Measurements from ENCODE around the gene AHCYL1. TPM values are rescaled to one million over a fixed set of nuclear protein-coding genes. Genes with fewer than 3 reads are reported as not detected.
A peak's percentile ranks its signal among the peaks of the same experiment; 100 is the strongest.

The AHCYL1 gene
- total and polyA plus RNA-seq, 4 donors, result 24.9 to 40.7 (median 30.3) TPM

GRCh38 chr1:109990302-109990653, 5.7 kb downstream of the AHCYL1 start:
- Histone ChIP-seq H3K9me3 (ENCODE audit: control insufficient read depth in 4 of 4, low read length in 3 of 4) (no peaks in the 10 kb centered on the region), H3K27ac (ENCODE audit: low read depth in 1 of 2, low read length in 2 of 2) (no peak overlapping the region), H3K4me3 (ENCODE audit: low read depth in 1 of 3, low read length in 3 of 3) (no peak overlapping the region), H3K4me1 (ENCODE audit: control insufficient read depth in 4 of 4, insufficient read depth in 4 of 4, low read length in 3 of 4) (peaks cover 2 to 68% (median 55%) of the 10 kb centered on the region in 4 donors), H3K36me3 (ENCODE audit: control insufficient read depth in 4 of 4, insufficient read depth in 3 of 4, low read depth in 1 of 4, low read length in 3 of 4) (no peaks in the 10 kb centered on the region), H3K9ac (ENCODE audit: low read depth in 1 of 2, low read length in 2 of 2) (no peak overlapping the region), H3K27me3 (ENCODE audit: control insufficient read depth in 4 of 4, insufficient read depth in 4 of 4, low read length in 3 of 4) (no peaks in the 10 kb centered on the region)
- no peak for TF ChIP-seq TAF1 (conservative IDR thresholded peaks at IDR 0.05)
- no peak for TF ChIP-seq FOXA2 (IDR thresholded peaks at IDR 0.05)
- TF ChIP-seq, protein P1, sequence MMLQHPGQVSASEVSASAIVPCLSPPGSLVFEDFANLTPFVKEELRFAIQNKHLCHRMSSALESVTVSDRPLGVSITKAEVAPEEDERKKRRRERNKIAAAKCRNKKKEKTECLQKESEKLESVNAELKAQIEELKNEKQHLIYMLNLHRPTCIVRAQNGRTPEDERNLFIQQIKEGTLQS (IDR thresholded peaks at IDR 0.05), result peak; percentile 76
- no peak for TF ChIP-seq YY1 (IDR thresholded peaks at IDR 0.05)
- no peak for DNase-seq (ENCODE audit: low spot score)
- WGBS, result 64% methylated on average over 2 of the region's 2 CpGs

DNA sequence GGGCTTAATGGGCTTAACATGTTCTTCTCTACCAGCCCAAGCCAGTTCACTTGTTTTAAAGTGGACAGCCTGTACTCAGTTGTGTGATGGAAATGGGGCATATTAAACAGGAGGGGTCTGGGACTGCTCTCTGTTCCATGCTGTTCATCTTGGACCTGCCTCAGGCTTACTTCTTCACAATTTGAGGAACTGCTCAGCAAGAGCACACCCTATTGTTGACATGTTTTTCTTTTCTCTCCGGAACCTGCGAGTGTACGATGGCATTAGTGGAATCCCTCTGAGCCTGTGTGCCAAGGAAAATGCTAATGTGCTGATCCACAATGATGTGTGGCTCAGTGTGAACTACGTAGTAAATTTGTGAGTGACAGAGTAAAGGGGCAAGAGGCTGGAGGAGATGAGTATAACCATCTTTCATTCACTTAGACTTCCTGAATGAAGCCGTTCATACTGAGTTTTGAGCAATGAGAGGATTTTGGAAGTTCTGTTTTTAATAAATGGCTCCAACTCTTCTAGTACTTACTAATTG, 6.9 kb downstream of the AHCYL1 start:
- no peaks in the 10 kb centered on the region for H3K27me3 ChIP-seq (ENCODE audit: control insufficient read depth in 4 of 4, insufficient read depth in 4 of 4, low read length in 3 of 4)
- H3K27ac ChIP-seq (ENCODE audit: low read depth in 1 of 2, low read length in 2 of 2), result no peak overlapping the region
- 95% methylated on average over 5 of the region's 5 CpGs for WGBS
- no peak overlapping the region for H3K9ac ChIP-seq (ENCODE audit: low read depth in 1 of 2, low read length in 2 of 2)
- H3K36me3 ChIP-seq (ENCODE audit: control insufficient read depth in 4 of 4, insufficient read depth in 3 of 4, low read depth in 1 of 4, low read length in 3 of 4), result no peaks in the 10 kb centered on the region
- peaks cover 2 to 61% (median 47%) of the 10 kb centered on the region in 4 donors for H3K4me1 ChIP-seq (ENCODE audit: control insufficient read depth in 4 of 4, insufficient read depth in 4 of 4, low read length in 3 of 4)
- no peaks in the 10 kb centered on the region for H3K9me3 ChIP-seq (ENCODE audit: control insufficient read depth in 4 of 4, low read length in 3 of 4)
- TF ChIP-seq, protein P2, sequence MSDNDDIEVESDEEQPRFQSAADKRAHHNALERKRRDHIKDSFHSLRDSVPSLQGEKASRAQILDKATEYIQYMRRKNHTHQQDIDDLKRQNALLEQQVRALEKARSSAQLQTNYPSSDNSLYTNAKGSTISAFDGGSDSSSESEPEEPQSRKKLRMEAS (IDR thresholded peaks at IDR 0.05), result no peak
- TF ChIP-seq CTCF (IDR thresholded peaks at IDR 0.05; ENCODE audit: low read depth, low read length, missing input control), result no peak
- no peak for TF ChIP-seq RAD21 (IDR thresholded peaks at IDR 0.05)
- no peak for TF ChIP-seq JUND (IDR thresholded peaks at IDR 0.05)
- no peak for TF ChIP-seq YY1 (IDR thresholded peaks at IDR 0.05)
- no peak for TF ChIP-seq RXRA (IDR thresholded peaks at IDR 0.05)
- TF ChIP-seq, protein P3, sequence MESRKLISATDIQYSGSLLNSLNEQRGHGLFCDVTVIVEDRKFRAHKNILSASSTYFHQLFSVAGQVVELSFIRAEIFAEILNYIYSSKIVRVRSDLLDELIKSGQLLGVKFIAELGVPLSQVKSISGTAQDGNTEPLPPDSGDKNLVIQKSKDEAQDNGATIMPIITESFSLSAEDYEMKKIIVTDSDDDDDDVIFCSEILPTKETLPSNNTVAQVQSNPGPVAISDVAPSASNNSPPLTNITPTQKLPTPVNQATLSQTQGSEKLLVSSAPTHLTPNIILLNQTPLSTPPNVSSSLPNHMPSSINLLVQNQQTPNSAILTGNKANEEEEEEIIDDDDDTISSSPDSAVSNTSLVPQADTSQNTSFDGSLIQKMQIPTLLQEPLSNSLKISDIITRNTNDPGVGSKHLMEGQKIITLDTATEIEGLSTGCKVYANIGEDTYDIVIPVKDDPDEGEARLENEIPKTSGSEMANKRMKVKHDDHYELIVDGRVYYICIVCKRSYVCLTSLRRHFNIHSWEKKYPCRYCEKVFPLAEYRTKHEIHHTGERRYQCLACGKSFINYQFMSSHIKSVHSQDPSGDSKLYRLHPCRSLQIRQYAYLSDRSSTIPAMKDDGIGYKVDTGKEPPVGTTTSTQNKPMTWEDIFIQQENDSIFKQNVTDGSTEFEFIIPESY (IDR thresholded peaks at IDR 0.05), result no peak
- TF ChIP-seq FOXA2 (IDR thresholded peaks at IDR 0.05), result no peak
- no peak for TF ChIP-seq HNF4G (IDR thresholded peaks at IDR 0.05)
- TF ChIP-seq, protein P1 (IDR thresholded peaks at IDR 0.05), result no peak
- no peak for TF ChIP-seq REST (IDR thresholded peaks at IDR 0.05)
- no peak for DNase-seq (ENCODE audit: low spot score)
- no peak overlapping the region for H3K4me3 ChIP-seq (ENCODE audit: low read depth in 1 of 3, low read length in 3 of 3)
